DMS79 treated with DMSO at 0.1 percent for 48 hours (cell line): ENCODE data around the gene CDK5RAP2.
A peak's percentile ranks its signal among the peaks of the same experiment; 100 is the strongest.
"Not testable (repeated sequence)": the region's sequence is repeated elsewhere in the genome, so short reads cannot be mapped to it uniquely, and the experiment has no call there.

Experiments used
- DNase-seq: peaks from one replicate; lab custom pipeline; 2025; lab: John Stamatoyannopoulos, UW

CDK5RAP2 gene

DNA sequence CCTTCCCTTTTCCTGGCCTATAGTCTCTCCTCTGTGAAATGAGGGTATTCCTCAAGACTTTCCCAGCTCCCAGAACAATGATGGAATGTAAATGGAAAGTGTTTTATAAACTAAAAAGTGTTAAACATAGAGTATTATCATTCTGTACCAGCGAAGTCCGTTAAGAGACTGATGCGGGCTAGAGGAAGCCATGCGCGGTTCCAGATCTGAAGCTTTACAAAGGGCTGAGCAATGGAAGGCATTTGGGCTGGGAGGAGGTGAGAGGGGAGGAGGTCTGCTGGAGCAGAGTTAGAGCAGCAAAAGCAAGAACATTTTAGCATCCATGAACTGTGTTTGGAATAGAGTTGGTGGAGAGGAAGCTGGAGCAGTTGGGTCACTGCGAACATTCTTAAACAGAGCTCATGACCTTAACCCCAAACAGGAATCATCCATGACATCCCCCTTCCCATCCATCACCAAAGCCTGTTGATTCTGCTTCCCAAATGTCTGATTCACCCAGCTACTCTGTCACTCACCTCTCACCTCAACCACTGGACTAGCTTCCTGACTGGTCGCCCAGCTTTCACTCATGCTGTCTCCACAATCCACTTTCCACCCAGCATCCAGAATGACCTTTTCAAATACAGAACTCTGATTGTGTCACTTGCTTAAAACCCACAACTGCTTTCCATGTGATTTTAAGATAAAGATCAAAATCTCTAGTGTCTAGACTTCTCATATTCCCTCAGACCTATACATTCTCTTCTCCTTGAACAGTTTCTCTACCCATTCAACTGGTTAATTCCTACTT lies 37.1 kb downstream of the CDK5RAP2 start:
- DNase-seq: no peak

DNA sequence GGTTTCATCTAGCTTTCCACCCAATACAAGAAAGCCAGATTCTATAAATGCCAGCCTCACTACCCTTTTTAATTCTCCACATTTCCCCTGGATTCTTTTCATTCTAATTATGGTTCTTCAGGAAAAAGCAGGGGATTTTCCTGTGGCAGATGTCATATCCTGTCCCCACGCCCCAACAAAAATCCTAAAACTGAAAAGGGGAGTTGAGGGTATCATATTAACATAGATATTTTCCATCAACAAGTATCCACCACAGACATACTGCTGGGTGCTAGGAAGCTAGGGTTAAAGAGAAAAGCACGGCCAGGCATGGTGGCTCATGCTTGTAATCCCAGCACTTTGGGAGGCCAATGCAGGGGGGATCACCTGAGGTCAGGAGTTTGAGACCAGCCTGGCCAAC lies 38.0 kb downstream of the CDK5RAP2 start:
- DNase-seq: no peak

DNA sequence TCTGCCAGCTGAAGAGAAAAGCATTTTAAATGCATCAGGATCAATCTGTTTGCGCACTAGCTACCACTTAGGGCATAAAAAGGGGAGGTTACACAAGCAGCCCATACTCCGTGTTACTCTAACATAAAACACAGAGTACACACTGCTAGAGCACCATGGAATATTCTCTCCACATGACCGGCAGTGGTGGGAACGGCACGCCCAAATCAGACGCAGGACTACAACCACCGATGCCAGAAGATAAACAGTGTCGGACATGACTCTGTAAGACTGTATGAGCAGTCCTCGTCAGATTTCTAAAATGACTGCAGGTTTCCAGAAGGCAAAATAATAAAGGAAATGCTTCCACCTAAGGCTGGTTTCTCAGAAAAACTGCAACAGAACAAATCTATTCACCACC lies 40.0 kb downstream of the CDK5RAP2 start:
- no peak for DNase-seq

DNA sequence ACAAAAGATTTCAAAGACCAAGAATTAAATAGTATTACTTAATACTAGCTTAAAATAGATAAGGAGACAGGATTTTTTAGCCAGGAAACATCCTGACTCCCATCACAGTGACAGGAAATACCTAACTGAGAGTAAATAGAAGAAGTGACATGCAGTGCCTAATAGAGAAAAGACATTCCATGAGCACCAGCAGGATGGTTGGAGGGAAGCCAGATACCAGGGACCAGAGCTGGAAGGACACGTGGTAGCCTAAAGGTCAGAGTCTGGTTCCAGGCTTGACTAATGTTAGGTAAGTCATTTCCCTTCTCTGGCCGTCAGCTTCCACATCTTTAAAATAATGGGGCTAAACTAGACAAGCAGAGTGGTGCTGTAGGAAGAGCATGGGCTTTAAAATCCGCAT lies 41.6 kb downstream of the CDK5RAP2 start:
- DNase-seq: no peak

DNA sequence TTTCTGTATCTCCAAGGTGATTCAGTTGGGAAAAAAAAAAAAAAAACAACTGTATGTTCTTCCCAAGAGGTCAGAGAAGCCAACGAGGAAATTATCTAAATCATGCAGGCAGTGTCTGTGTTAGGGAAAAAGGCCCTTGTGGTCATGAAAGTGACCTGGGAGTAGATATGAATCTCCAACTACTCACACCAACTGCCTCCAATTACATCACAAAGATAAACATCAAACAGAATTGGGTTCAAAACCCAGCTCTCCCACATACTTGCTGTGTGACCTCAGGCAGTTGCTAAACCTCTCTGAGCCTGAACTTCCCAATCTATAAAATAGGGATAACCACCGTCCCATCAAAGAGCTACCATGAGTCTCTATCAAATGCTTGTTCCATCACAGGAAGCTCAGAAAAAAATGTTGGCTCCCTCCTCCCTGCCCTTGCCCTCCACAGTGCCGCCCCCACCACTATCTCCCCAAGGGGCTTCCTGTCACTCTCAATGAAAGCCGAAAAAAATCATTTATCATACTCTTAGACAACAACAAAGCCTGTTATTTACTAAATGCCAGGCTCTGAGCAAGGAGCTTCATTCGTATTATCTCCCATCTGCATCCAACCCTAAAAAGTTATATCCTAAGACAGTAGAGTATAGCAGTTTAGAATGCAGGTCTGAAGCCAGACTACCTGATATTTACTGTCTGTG lies 42.9 kb downstream of the CDK5RAP2 start:
- DNase-seq: no peak

DNA sequence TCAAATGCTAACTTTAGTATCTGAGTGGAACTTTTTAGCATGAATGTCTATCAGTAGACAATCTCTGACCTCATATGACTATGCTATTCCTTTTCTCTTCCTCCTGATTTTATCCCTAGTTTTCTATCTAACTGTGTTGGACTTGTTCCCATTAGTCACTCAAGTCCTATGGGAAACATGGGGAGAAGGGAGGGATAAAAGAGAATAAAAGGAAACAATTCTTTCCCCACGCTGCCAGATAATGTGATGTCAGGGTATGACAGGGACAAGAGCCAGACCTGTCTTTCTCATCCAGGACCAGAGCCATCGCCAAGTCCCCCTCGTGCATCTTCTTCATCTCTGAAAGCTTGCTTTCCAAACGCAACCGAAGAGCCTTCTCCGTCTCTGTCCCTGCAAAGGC lies 43.9 kb downstream of the CDK5RAP2 start:
- no peak for DNase-seq

DNA sequence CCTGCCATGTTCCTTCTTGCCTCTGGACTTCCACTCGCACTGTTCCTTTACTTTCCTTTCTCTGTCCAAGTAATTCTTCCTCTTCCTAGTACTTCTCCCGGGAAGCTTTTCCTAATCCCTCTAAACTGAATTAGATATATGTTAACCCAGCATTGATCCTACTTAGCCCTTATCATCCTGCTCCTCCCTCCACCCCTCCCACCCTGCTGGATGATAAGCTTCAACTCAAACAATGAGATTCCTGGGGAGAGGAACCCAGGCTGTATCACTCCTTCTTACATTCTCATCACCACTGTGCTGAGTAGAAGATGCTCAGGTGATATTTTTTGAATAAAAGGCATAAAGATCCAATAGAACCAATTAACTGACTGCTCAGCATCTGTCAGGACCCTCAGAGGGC lies 45.7 kb downstream of the CDK5RAP2 start:
- DNase-seq: no peak

DNA sequence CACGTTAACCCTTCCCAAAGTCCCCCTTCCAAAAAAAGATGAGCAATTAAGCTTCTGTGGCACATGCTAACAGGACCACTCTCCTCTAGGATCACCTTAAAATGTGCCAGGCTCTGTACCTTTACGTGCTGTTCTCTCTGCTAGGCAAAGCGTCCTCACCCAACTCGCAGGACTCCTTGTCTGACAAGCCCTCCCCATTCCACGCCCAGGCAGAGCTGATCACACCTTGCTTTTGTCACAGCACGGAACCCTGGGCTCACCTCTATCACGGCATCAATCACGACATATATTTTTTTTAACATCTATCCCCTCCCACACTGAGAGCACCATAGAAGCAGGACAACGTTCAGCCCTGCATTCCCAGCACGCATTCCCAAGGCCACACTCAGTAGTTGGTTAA lies 47.1 kb downstream of the CDK5RAP2 start:
- DNase-seq: no peak

DNA sequence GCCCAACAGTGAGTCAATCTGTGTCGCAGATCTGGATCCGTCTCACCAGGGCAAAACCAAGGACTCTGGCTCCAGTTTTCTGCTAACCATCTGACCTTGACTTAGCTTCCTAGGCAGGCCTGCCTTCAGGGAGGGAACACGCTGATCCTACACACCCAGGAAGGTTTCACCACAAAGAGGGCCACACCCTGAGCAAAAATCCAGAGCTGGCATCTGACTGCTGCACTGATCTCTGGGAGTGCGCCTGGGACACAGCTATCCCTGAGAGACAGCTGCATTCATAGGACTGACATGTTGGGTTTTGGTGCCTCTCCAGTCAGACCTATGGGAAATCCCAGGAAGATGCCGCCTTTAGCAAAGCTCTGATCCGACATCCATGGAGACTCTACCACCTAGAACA lies 47.5 kb downstream of the CDK5RAP2 start:
- DNase-seq: no peak

DNA sequence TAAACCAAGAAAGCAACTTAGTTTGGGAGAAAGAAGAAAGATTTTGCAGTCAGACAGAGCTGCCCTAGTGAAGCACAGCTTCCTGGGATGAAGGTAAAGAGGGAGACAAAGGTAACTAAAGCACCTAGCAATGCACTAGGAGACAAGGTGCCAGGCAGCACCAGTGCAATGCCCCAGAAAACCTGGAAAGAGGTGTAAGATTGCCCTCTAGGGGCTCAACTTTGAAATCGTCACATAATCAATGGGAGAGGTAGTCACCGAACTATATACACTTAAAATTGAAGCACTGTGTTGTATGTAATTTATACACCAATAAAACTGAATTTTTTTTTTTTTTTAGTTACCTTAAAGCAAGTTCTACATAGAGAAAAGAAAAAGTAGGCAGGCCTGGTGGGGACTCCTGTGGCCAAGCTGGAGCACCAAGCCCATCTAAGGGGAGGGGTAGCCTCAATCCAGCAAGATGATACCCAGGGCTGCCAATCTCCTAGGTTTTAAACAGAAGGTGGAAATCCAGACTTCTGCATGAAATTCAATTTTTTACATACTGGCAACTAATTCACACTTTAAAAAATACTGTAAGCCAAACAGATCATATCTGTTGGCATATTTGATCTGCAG lies 48.2 kb downstream of the CDK5RAP2 start:
- DNase-seq: no peak

DNA sequence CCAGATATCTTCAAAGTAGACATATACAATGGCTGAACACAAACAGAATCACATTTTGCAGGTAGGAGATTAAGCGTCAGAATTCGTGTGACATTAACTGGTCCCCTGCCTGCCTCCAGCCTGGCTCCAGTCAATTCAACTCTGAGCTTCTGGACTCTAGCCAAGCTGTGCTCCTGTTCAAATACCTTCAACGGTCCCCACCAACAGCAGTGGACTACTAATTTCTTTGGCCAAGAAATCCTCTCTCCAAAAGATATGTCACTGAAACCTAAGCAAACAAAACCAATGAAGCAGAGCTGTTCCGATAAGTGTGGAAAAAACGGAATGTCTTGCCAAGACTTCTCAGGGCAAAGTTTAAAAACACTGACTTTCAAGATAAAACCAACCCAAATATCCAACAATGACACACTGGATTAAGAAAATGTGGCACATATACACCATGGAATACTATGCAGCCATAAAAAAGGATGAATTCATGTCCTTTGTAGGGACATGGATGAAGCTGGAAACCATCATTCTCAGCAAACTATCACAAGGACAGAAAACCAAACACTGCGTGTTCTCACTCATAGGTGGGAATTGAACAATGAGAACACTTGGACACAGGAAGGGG lies 49.6 kb downstream of the CDK5RAP2 start:
- not testable (repeated sequence) for DNase-seq

DNA sequence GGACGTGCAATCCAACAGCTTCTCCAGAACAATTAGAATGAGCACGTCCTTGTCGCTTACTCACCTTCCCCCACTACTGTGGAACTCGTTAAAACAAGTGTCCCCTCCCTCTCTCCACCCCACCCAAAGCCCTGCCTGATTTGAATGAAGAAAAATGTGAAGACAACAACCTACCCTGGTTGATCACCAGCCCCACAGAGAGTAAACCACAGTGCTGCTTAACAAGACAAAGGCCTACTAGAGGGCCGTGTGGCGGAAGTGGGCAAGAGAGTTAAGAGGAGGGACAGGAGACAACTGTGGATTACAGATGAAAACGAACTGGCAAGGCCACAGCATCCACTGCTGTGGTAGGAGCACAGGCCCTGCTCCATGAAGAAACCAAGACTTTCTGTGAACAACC lies 51.1 kb downstream of the CDK5RAP2 start:
- no peak for DNase-seq

DNA sequence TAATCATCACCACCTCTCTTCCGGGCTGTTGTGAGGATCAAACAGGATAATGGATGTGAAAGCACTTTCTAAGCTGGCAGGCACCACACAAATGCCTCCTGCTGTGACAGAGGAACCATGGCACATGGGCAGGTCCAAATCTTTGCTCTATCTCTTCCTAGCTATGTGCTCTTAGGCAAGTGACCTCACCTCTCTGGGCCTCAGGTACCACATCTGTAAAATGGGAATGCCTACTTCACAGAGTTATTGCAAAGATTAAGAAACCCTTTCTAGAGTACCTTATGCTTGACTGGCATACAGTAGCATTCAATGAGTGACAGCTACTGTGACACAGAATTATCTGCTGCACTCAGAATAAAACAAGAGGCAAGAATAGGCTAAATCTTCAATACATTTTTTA lies 51.6 kb downstream of the CDK5RAP2 start:
- no peak for DNase-seq

DNA sequence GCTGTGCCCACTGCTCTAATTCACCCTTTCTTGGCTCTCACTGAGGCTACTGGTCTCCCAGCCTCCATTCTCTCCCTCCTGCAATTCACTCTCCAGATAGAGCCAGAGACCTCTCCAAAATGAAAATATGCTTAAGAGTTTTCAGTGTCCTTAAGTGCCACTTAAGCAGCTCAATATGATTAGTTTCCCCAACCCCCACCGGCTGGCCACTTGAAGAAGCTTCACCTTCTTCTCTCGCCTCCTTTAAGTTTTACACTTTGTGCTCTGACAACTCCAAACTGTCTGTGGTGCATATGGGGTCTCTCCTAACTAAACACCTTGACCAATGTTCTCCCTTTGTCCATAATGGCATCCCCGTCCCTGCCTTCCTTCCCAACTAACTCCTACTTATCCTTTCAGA lies 53.4 kb downstream of the CDK5RAP2 start:
- peak; percentile 66 for DNase-seq

DNA sequence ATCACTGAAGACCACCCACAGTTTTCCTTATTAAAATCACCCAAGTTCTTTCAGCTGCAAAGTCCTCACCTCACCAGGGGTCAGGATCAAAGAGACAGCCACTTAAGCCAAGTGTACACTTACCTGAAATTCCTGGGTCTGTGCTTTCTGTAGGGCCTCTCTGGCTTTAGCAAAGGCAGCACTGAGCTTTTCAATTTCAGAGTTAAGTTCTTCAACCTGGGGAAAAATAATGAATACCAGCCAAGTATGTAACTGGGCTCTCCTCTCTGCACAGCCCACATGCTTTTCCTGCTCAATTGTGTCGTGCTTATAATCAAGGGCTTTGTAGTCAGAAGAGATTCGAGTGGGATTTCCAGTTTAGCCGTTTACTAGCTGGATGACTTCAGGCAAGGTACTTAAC lies 55.1 kb downstream of the CDK5RAP2 start:
- DNase-seq: peak; percentile 93

DNA sequence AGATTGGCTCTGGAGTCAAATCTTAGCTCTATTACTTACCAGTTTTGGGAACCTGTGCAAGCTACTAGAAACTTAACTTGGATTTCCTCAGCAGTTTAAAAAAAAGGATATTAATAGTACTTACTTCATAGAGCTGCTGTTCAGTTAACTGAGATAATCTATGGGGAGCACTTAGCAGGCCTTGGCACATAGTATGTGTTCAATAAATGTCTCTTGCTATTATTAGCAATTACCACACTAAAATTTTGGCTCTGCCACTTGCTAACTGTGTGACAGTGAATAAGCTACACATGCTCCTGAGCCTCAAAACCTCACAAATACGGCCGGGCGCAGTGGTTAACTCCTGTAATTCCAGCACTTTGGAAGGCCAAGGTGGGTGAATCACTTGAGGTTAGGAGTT lies 55.9 kb downstream of the CDK5RAP2 start:
- DNase-seq: no peak

DNA sequence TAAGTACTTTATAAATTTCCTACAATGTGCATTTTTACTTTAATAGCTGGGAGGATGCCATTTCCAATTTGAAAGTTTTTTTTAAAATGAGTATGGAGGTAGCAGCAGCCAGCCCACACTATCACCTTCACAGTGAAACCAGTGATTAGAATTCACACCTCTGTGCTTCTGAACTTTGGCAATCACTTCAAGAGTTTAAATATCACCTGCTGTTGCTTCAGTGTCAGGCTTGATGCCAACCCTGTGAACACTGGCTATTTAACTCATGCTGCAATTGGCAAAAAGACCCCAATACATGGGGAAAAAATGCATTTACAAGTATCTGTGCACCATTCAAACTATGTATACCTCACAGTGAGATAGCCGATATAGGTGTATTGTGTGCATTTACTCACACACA lies 57.4 kb downstream of the CDK5RAP2 start:
- DNase-seq: no peak

DNA sequence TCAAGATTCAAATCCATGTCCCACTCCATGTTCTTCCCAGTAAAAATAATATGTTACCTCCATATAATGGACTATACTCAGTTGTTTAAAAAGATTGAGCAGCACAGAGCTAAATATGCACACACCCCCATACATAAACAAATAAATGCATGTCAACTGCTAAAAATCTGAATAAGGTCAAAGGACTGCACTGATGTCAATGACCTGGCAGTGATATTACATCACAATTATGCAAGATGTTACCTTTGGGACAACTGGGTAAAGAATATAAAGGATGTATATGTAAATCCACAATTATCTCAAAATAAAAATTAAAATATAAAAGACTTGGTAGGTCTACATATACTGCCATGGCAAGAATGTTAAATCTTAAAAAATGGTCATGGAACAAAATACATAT lies 57.9 kb downstream of the CDK5RAP2 start:
- DNase-seq: no peak

DNA sequence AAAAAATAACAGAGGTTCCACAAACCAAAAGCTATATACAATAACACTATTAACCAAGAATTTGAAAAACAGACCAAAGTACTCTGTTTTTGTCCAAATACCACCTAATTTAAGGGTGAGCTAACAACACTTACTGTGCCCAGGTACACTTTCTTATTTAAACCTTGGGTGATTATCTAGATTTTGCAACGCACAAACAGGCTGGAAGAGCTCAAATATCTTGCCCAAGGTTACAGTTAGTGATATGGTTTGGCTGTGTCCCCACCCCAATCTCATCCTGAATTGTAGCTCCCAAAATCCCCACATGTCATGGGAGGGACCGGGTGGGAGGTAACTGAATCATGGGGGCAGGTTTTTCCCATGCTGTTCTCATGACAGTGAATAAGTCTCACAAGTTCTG lies 58.9 kb downstream of the CDK5RAP2 start:
- no peak for DNase-seq

DNA sequence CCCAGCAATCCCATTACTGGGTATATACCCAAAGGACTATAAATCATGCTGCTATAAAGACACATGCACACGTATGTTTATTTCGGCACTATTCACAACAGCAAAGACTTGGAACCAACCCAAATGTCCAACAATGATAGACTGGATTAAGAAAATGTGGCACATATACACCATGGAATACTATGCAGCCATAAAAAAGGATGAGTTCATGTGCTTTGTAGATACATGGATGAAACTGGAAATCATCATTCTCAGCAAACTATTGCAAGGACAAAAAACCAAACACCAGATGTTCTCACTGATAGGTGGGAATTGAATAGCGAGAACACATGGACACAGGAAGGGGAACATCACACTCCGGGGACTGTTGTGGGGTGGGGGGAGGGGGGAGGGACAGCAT lies 64.0 kb downstream of the CDK5RAP2 start:
- not testable (repeated sequence) for DNase-seq

DNA sequence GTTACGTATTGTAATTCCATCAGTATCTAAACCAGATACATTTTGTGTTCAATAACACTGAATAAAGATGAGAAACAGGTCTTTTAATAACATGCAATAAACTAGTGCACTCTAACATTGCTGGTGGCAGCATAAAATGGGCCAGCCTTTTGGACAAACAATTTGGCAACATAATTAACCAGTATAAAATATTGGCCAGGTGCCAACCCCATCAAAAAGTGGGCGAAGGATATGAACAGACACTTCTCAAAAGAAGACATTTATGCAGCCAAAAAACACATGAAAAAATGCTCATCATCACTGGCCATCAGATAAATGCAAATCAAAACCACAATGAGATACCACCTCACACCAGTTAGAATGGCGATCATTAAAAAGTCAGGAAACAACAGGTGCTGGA lies 64.5 kb downstream of the CDK5RAP2 start:
- DNase-seq: not testable (repeated sequence)

DNA sequence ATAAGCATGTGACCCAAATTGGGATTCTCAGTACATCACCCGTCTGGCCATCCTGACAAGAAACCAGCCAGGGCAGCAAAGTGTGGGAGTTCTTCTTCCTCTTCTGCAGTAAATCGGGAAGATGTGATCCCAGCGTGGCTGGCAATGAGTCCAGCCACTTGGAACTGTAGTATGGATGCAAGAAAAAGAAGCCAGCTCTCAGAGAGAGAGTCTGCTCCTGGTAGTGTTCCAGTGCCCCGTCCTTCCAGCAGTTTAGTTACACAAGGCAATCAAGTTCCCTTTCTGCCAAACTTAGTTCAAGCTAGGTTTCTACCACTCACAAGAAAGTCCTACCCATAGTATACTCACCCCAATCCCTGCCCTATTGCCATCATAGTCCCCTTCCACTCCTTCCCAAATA lies 65.6 kb downstream of the CDK5RAP2 start:
- DNase-seq: no peak

DNA sequence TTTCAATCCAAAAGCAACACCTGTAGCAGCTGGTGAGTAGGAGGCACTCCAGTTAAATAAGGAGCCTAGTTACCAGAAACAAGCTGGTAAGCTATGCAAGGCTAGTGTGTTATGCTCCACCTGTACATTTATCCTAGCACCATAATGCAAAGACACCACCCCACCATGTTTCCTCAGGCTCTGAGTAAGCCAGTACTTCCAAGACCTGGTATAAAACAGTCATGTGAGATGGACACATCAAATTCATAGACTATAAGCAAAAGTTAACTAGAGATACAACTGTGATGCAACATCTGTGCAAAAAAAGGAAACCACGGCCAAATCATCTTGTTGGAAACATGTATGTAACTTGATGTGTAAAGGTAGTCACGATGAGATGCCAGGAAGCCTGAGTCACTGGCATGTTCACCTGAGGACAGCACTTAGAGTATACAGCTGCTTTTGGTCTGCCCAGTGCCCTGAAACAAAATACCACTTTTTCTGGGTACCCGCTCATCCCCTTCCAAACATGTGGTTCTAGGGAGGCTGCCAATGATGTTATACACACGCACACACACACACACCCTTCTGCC lies 66.1 kb downstream of the CDK5RAP2 start:
- DNase-seq: no peak
